Mesendoderm (in vitro differentiated cells): ENCODE results near the gene ANO6.
A peak's percentile ranks its signal among the peaks of the same experiment; 100 is the strongest.

Experiments used
- DNase-seq: peaks from one replicate; pipeline ENCODE4 v3.0.0; 2013
- H2AK5ac ChIP-seq: 2 replicates; pipeline ENCODE4 v1.6.1; 2013; ENCODE audit warnings: low read length, inconsistent platforms
- H2BK120ac ChIP-seq: 2 replicates; pipeline ENCODE4 v1.6.1; 2013; ENCODE audit warnings: low read depth, mild to moderate bottlenecking, low read length, moderate library complexity, mixed read lengths
- H2BK15ac ChIP-seq: replicated peaks from 2 replicates; pipeline ENCODE4 v1.6.1; 2013; ENCODE audit warnings: low read depth, mild to moderate bottlenecking, moderate library complexity
- H2BK5ac ChIP-seq: 2 replicates; pipeline ENCODE4 v1.6.1; 2013; ENCODE audit warnings: low read length, inconsistent platforms
- H3K18ac ChIP-seq: 2 replicates; pipeline ENCODE4 v1.6.1; 2013; ENCODE audit warnings: mild to moderate bottlenecking, low read length, mixed read lengths
- H3K23ac ChIP-seq: one replicate; pipeline ENCODE4 v1.6.1; 2013; ENCODE audit warnings: low read length
- H3K27ac ChIP-seq: 2 replicates; pipeline ENCODE4 v1.5.1; 2013; ENCODE audit warnings: low read depth, mild to moderate bottlenecking, inconsistent platforms, low read length, moderate library complexity
- H3K27me3 ChIP-seq: 2 replicates; pipeline ENCODE4 v1.6.1; 2013; ENCODE audit warnings: low read length, control low read depth, mild to moderate bottlenecking, inconsistent platforms; ENCODE audit not compliant: insufficient read depth, poor library complexity
- H3K36me3 ChIP-seq: 2 replicates; pipeline ENCODE4 v1.6.1; 2013; ENCODE audit warnings: low read length, inconsistent platforms; ENCODE audit not compliant: control insufficient read depth, insufficient read depth
- H3K4ac ChIP-seq: one replicate; pipeline ENCODE4 v1.6.1; 2013; ENCODE audit warnings: low read depth, mild to moderate bottlenecking, low read length, moderate library complexity
- H3K4me1 ChIP-seq: 2 replicates; pipeline ENCODE4 v1.6.1; 2013; ENCODE audit warnings: low read depth, low read length, inconsistent platforms; ENCODE audit not compliant: control insufficient read depth
- H3K4me2 ChIP-seq: 2 replicates; pipeline ENCODE4 v1.6.1; 2013; ENCODE audit warnings: low read length
- H3K4me3 ChIP-seq: 2 replicates; pipeline ENCODE4 v1.5.1; 2013; ENCODE audit warnings: mild to moderate bottlenecking, low read length
- H3K56ac ChIP-seq: one replicate; pipeline ENCODE4 v1.6.1; 2013; ENCODE audit warnings: low read length
- H3K79me1 ChIP-seq: 2 replicates; pipeline ENCODE4 v1.6.1; 2013; ENCODE audit warnings: low read length, inconsistent platforms
- H3K79me2 ChIP-seq: 2 replicates; pipeline ENCODE4 v1.6.1; 2013; ENCODE audit warnings: mild to moderate bottlenecking, low read length; ENCODE audit not compliant: control insufficient read depth, insufficient read depth
- H3K9ac ChIP-seq: 2 replicates; pipeline ENCODE4 v1.6.1; 2013; ENCODE audit warnings: low read length, inconsistent platforms
- H4K5ac ChIP-seq: one replicate; pipeline ENCODE4 v1.6.1; 2013; ENCODE audit warnings: low read length
- H4K8ac ChIP-seq: one replicate; pipeline ENCODE4 v1.6.1; 2013; ENCODE audit warnings: low read depth, mild to moderate bottlenecking, control low read depth, low read length, moderate library complexity
- WGBS: extraction: QIAGEN DNeasy Blood & Tissue Kit; methylation state at CpG from one replicate; pipeline ENCODE4 v1.1.7; 2013; ENCODE audit warnings: low lambda C conversion rate, missing lambda C conversion rate; ENCODE audit not compliant: insufficient coverage; ENCODE audit errors: extremely low coverage; 5-methylcytosine and 5-hydroxymethylcytosine counted together

ANO6 gene

GRCh38 chr12:45220363-45220931 is 4.6 kb downstream of the ANO6 start:
- Histone ChIP-seq H3K79me1 (peaks cover 17% of the 10 kb centered on the region), H3K79me2 (peaks cover 76% of the 10 kb centered on the region), H3K4me2 (peak overlapping the region; percentile 45), H4K5ac (no peak overlapping the region), H3K4me3 (no peak overlapping the region), H3K4me1 (peaks cover 28% of the 10 kb centered on the region), H3K9ac (no peak overlapping the region), H2BK5ac (peak overlapping the region; percentile 74), H3K56ac (peak overlapping the region; percentile 49), H2AK5ac (peak overlapping the region; percentile 77), H4K8ac (no peak overlapping the region), H3K23ac (peak overlapping the region; percentile 50), H3K27me3 (no peaks in the 10 kb centered on the region), H2BK120ac (no peak overlapping the region), H2BK15ac (no peak overlapping the region), H3K18ac (peak overlapping the region; percentile 78), H3K4ac (peak overlapping the region; percentile 41), H3K27ac (peak overlapping the region; percentile 68), H3K36me3 (no peaks in the 10 kb centered on the region)
- DNase-seq, result peak; percentile 62

GRCh38 chr12:45220969-45221368 is 5.1 kb downstream of the ANO6 start:
- peak overlapping the region; percentile 16 for H3K9ac ChIP-seq
- peak overlapping the region; percentile 60 for H3K56ac ChIP-seq
- no peak overlapping the region for H4K8ac ChIP-seq
- H2BK120ac ChIP-seq, result no peak overlapping the region
- H3K79me1 ChIP-seq, result peaks cover 17% of the 10 kb centered on the region
- H3K36me3 ChIP-seq, result no peaks in the 10 kb centered on the region
- no CpG with 5 or more reads among the region's 6 CpGs for WGBS
- no peak overlapping the region for H3K4me3 ChIP-seq
- H3K18ac ChIP-seq, result peak overlapping the region; percentile 78
- H2AK5ac ChIP-seq, result peak overlapping the region; percentile 78
- H3K4ac ChIP-seq, result peak overlapping the region; percentile 41
- peaks cover 28% of the 10 kb centered on the region for H3K4me1 ChIP-seq
- DNase-seq, result no peak
- peak overlapping the region; percentile 82 for H2BK5ac ChIP-seq
- H4K5ac ChIP-seq, result no peak overlapping the region
- H3K23ac ChIP-seq, result no peak overlapping the region
- no peak overlapping the region for H2BK15ac ChIP-seq
- peak overlapping the region; percentile 22 for H3K4me2 ChIP-seq
- peak overlapping the region; percentile 68 for H3K27ac ChIP-seq
- H3K27me3 ChIP-seq, result no peaks in the 10 kb centered on the region
- H3K79me2 ChIP-seq, result peaks cover 77% of the 10 kb centered on the region

- H3K27me3 ChIP-seq, result no peaks in the 10 kb centered on the region
- H3K56ac ChIP-seq, result no peak overlapping the region
- peaks cover 66% of the 10 kb centered on the region for H3K79me2 ChIP-seq
- no CpG with 5 or more reads among the region's 2 CpGs for WGBS
- H4K8ac ChIP-seq, result no peak overlapping the region
- H3K36me3 ChIP-seq, result no peaks in the 10 kb centered on the region
- no peak overlapping the region for H3K9ac ChIP-seq
- H3K4me1 ChIP-seq, result peaks cover 28% of the 10 kb centered on the region
- H3K79me1 ChIP-seq, result peaks cover 19% of the 10 kb centered on the region
- no peak overlapping the region for H3K4me3 ChIP-seq
- no peak for DNase-seq
- no peak overlapping the region for H2BK120ac ChIP-seq
- no peak overlapping the region for H2AK5ac ChIP-seq
- H3K27ac ChIP-seq, result no peak overlapping the region
- H4K5ac ChIP-seq, result no peak overlapping the region
- no peak overlapping the region for H2BK5ac ChIP-seq
- no peak overlapping the region for H2BK15ac ChIP-seq
- H3K4me2 ChIP-seq, result no peak overlapping the region
- no peak overlapping the region for H3K4ac ChIP-seq
- H3K18ac ChIP-seq, result no peak overlapping the region
- H3K23ac ChIP-seq, result no peak overlapping the region
These were observed 8.0 kb downstream of the ANO6 start for GRCh38 chr12:45223868-45224267.

GRCh38 chr12:45224311-45224710 is 8.4 kb downstream of the ANO6 start:
- no peak overlapping the region for H3K23ac ChIP-seq
- H3K27ac ChIP-seq, result no peak overlapping the region
- peaks cover 19% of the 10 kb centered on the region for H3K79me1 ChIP-seq
- no peak overlapping the region for H3K56ac ChIP-seq
- no CpG with 5 or more reads among the region's 1 CpG for WGBS
- H4K5ac ChIP-seq, result no peak overlapping the region
- peaks cover 28% of the 10 kb centered on the region for H3K4me1 ChIP-seq
- no peak overlapping the region for H3K4me2 ChIP-seq
- no peaks in the 10 kb centered on the region for H3K36me3 ChIP-seq
- H2BK120ac ChIP-seq, result no peak overlapping the region
- H3K18ac ChIP-seq, result no peak overlapping the region
- H3K79me2 ChIP-seq, result peaks cover 62% of the 10 kb centered on the region
- no peak overlapping the region for H2BK5ac ChIP-seq
- H4K8ac ChIP-seq, result no peak overlapping the region
- no peaks in the 10 kb centered on the region for H3K27me3 ChIP-seq
- H2BK15ac ChIP-seq, result no peak overlapping the region
- no peak overlapping the region for H3K4me3 ChIP-seq
- DNase-seq, result no peak
- no peak overlapping the region for H3K9ac ChIP-seq
- H3K4ac ChIP-seq, result no peak overlapping the region
- no peak overlapping the region for H2AK5ac ChIP-seq

- Histone ChIP-seq H3K18ac (no peak overlapping the region), H3K79me2 (peaks cover 46% of the 10 kb centered on the region), H3K4me3 (no peak overlapping the region), H3K9ac (no peak overlapping the region), H2BK15ac (no peak overlapping the region), H2AK5ac (no peak overlapping the region), H3K27me3 (no peaks in the 10 kb centered on the region), H3K56ac (no peak overlapping the region), H2BK5ac (no peak overlapping the region), H3K27ac (no peak overlapping the region), H3K4ac (no peak overlapping the region), H2BK120ac (no peak overlapping the region), H3K79me1 (peaks cover 11% of the 10 kb centered on the region), H3K36me3 (no peaks in the 10 kb centered on the region), H3K4me1 (peaks cover 13% of the 10 kb centered on the region), H3K23ac (no peak overlapping the region), H4K5ac (no peak overlapping the region), H3K4me2 (no peak overlapping the region), H4K8ac (no peak overlapping the region)
- no peak for DNase-seq
These were observed 10.1 kb downstream of the ANO6 start for GRCh38 chr12:45226021-45226420.

GRCh38 chr12:45227316-45228067 is 11.6 kb downstream of the ANO6 start:
- H2BK15ac ChIP-seq, result no peak overlapping the region
- no peak overlapping the region for H4K8ac ChIP-seq
- H3K4me1 ChIP-seq, result peaks cover 9% of the 10 kb centered on the region
- no peaks in the 10 kb centered on the region for H3K27me3 ChIP-seq
- whole genome bisulfite sequencing, result no CpG with 5 or more reads among the region's 3 CpGs
- no peak overlapping the region for H3K56ac ChIP-seq
- no peak overlapping the region for H3K23ac ChIP-seq
- no peak for DNase-seq
- H3K4me3 ChIP-seq, result no peak overlapping the region
- no peak overlapping the region for H3K4ac ChIP-seq
- no peak overlapping the region for H2AK5ac ChIP-seq
- no peaks in the 10 kb centered on the region for H3K36me3 ChIP-seq
- H3K18ac ChIP-seq, result no peak overlapping the region
- H3K79me2 ChIP-seq, result peaks cover 33% of the 10 kb centered on the region
- no peak overlapping the region for H2BK120ac ChIP-seq
- no peak overlapping the region for H2BK5ac ChIP-seq
- H3K4me2 ChIP-seq, result no peak overlapping the region
- H3K9ac ChIP-seq, result no peak overlapping the region
- no peak overlapping the region for H4K5ac ChIP-seq
- H3K27ac ChIP-seq, result no peak overlapping the region
- H3K79me1 ChIP-seq, result peaks cover 10% of the 10 kb centered on the region
